Measurements from ENCODE around the gene NBL1. TPM values are rescaled to one million over a fixed set of nuclear protein-coding genes. Genes with fewer than 3 reads are reported as not detected.

Gene NBL1
- total RNA-seq: 110 and 152 TPM in 2 replicates

GRCh38 chr1:19643602-19644394, at the start of gene NBL1:
Gene NBL1, plus strand, starts transcription at chr1:19644311. Its CDS starts 10,720 bp downstream, at chr1:19655031.

GRCh38 chr1:19664453-19665185, 20.5 kb downstream of the NBL1 start, which contains the start of gene HTR6:
Gene HTR6, plus strand, starts transcription at chr1:19664875. Its CDS starts 879 bp downstream, at chr1:19665754.

Other genes starting within 250 kb of the NBL1 start
- gene CAPZB, start 158.8 kb upstream of the NBL1 start, total RNA-seq: 91.4 and 154 TPM in 2 replicates
- not detected in 2 replicates for gene HTR6, start 20.6 kb downstream of the NBL1 start, total RNA-seq
- 12.1 and 15.1 TPM in 2 replicates for gene TMCO4, start 155.6 kb downstream of the NBL1 start, total RNA-seq
- gene RNF186, start 171.0 kb downstream of the NBL1 start, total RNA-seq: not detected in 2 replicates
- gene OTUD3, start 238.1 kb downstream of the NBL1 start, total RNA-seq: 0.86 and 1.2 TPM in 2 replicates

Data from myometrial cell (primary cell).